ENCODE results near the gene TMEM120A. TPM values are rescaled to one million over a fixed set of nuclear protein-coding genes. Genes with fewer than 3 reads are reported as not detected.
A peak's percentile ranks its signal among the peaks of the same experiment; 100 is the strongest.

Gene TMEM120A
- total and polyA plus RNA-seq, 4 donors = 15.7 to 90.1 (median 57.6) TPM

DNA sequence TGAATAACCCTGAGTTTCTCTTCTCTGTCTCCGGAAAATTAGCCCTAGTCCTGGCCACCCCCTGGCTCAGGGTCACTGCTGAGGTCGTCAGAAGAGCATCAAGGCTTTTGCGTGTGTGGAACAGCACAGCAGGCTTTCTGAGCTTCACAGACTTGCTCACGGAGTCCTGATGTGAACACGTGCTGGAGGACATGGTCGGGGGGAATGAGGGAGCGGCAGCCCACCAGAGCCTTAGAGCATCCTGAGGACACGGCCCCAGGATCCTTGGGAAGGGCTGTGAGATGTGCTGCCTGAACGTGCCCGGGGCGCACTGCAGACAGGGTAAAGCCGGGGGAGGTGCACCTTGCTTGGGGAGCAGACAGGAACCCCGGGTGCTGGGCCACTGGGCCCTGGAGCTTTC lies 28.8 kb downstream of the TMEM120A start:
- DNase-seq (no peak), ATAC-seq (ENCODE audit: insufficient read depth, low FRiP score) (no peak)
- Histone ChIP-seq H3K27ac (ENCODE audit: low read depth in 1 of 2, low read length in 1 of 2) (peak overlapping the region; percentile 67 to 84), H3K27me3 (ENCODE audit: control insufficient read depth in 3 of 3, insufficient read depth in 3 of 3, low read length in 2 of 3) (no peaks in the 10 kb centered on the region), H3K9ac (ENCODE audit: insufficient read depth in 1 of 2, low read length in 2 of 2) (no peak overlapping the region), H3K9me3 (ENCODE audit: control insufficient read depth in 4 of 4, insufficient read depth in 3 of 4, low read length in 3 of 4) (no peaks in the 10 kb centered on the region), H3K36me3 (ENCODE audit: control insufficient read depth in 4 of 4, insufficient read depth in 4 of 4, low read length in 4 of 4) (peaks cover 0 to 19% (median 2%) of the 10 kb centered on the region in 4 donors), H3K4me3 (no peak overlapping the region), H3K4me1 (ENCODE audit: control insufficient read depth in 5 of 5, insufficient read depth in 5 of 5, low read length in 5 of 5) (peaks cover 10 to 28% (median 21%) of the 10 kb centered on the region in 5 donors)
- TF ChIP-seq, protein P1, sequence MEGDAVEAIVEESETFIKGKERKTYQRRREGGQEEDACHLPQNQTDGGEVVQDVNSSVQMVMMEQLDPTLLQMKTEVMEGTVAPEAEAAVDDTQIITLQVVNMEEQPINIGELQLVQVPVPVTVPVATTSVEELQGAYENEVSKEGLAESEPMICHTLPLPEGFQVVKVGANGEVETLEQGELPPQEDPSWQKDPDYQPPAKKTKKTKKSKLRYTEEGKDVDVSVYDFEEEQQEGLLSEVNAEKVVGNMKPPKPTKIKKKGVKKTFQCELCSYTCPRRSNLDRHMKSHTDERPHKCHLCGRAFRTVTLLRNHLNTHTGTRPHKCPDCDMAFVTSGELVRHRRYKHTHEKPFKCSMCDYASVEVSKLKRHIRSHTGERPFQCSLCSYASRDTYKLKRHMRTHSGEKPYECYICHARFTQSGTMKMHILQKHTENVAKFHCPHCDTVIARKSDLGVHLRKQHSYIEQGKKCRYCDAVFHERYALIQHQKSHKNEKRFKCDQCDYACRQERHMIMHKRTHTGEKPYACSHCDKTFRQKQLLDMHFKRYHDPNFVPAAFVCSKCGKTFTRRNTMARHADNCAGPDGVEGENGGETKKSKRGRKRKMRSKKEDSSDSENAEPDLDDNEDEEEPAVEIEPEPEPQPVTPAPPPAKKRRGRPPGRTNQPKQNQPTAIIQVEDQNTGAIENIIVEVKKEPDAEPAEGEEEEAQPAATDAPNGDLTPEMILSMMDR (IDR thresholded peaks at IDR 0.05; ENCODE audit: control extremely low read depth, extremely low read depth) = no peak
- 91 to 93% methylated on average over 13 of the region's 13 CpGs for WGBS, 2 donors

DNA sequence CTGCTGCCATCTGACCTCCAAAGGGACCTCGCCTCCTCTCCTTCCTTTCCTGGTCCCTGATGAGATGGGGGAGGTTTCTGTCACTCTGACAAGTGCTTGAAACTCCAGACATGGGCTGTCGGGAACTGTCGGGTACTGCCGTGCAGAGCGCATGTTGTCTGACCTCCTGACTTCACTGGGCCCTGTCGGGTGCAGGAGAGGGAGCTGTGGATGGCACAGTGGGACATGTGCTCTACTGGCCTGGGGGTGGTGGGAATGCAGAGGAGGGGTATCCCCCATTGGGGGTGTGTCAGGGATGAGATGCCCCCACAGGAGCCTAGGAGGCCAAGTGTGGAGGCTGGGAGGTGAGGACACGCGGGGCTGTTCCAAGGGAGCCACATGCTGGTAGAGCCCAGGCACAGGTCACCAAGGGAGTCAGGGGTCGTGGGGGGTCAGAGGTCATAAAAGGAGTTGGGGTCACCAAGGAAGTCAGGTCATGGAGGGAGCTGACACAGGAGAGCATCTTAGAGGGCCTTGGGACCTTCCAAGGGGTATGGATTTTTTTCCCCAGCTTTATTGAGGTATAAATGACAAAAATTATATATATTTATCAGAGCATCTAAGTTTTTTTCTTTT lies 30.9 kb downstream of the TMEM120A start:
- Histone ChIP-seq H3K4me3 (no peak overlapping the region), H3K9me3 (ENCODE audit: control insufficient read depth in 4 of 4, insufficient read depth in 3 of 4, low read length in 3 of 4) (no peaks in the 10 kb centered on the region), H3K27ac (ENCODE audit: low read depth in 1 of 2, low read length in 1 of 2) (peak overlapping the region; percentile 38 to 77), H3K27me3 (ENCODE audit: control insufficient read depth in 3 of 3, insufficient read depth in 3 of 3, low read length in 2 of 3) (no peaks in the 10 kb centered on the region), H3K36me3 (ENCODE audit: control insufficient read depth in 4 of 4, insufficient read depth in 4 of 4, low read length in 4 of 4) (peaks cover 0 to 18% (median 4%) of the 10 kb centered on the region in 4 donors), H3K9ac (ENCODE audit: insufficient read depth in 1 of 2, low read length in 2 of 2) (peak overlapping the region in 1 of 2 donors; percentile 47), H3K4me1 (ENCODE audit: control insufficient read depth in 5 of 5, insufficient read depth in 5 of 5, low read length in 5 of 5) (peaks cover 7 to 28% (median 15%) of the 10 kb centered on the region in 5 donors)
- 78 to 82% methylated on average over 9 of the region's 9 CpGs for WGBS, 2 donors
- TF ChIP-seq, protein P1 (IDR thresholded peaks at IDR 0.05; ENCODE audit: control extremely low read depth, extremely low read depth) = no peak
- ATAC-seq (ENCODE audit: insufficient read depth, low FRiP score) (no peak), DNase-seq (peak in 1 of 3 donors; percentile 37)

DNA sequence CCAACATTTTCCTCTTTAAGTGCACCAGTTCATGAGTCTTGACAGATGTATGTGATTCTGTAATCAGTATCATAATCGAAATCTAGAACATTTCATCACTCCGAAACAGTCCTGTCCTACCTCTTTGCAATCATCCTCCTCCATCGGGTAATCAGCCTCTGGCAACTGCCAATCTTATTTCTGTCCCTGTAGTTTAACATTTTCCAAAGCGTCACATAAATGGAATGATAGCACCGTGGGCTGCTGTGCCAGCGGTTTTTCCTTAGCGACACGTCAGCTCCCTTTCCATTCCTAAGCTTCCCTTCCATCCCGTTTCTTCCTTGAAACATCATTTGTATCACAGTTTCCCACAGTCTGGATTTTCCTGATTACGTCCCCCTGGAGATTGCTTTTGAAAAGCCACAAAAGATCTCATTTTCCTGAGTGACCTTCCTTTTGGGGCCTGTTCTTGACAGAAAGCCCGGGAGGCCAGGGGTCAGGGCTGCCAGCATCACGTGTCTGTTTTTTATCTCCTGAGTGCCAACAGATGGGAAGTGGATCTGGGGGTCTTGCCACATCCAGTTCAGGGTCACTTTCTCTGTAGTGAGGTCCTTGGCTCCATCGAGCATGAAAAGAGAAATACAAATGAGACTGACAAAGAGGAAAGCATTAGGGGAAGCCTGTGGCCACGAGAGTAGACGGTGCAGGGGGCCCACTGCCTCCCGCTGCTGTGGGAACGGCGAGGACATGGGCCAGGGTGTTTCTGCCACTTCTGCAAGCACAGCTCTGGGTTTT lies 31.6 kb downstream of the TMEM120A start:
- Histone ChIP-seq H3K4me1 (ENCODE audit: control insufficient read depth in 5 of 5, insufficient read depth in 5 of 5, low read length in 5 of 5) (peaks cover 0 to 23% (median 10%) of the 10 kb centered on the region in 5 donors), H3K27ac (ENCODE audit: low read depth in 1 of 2, low read length in 1 of 2) (peak overlapping the region; percentile 38 to 77), H3K4me3 (no peak overlapping the region), H3K9me3 (ENCODE audit: control insufficient read depth in 4 of 4, insufficient read depth in 3 of 4, low read length in 3 of 4) (no peaks in the 10 kb centered on the region), H3K9ac (ENCODE audit: insufficient read depth in 1 of 2, low read length in 2 of 2) (peak overlapping the region in 1 of 2 donors; percentile 71), H3K27me3 (ENCODE audit: control insufficient read depth in 3 of 3, insufficient read depth in 3 of 3, low read length in 2 of 3) (no peaks in the 10 kb centered on the region), H3K36me3 (ENCODE audit: control insufficient read depth in 4 of 4, insufficient read depth in 4 of 4, low read length in 4 of 4) (peaks cover 2 to 18% (median 8%) of the 10 kb centered on the region in 4 donors)
- 54 to 61% methylated on average over 18 of the region's 18 CpGs for WGBS, 2 donors
- ATAC-seq (ENCODE audit: insufficient read depth, low FRiP score) = no peak
- peak; percentile 60 to 72 (median 70) for DNase-seq
- TF ChIP-seq, protein P1 (IDR thresholded peaks at IDR 0.05; ENCODE audit: control extremely low read depth, extremely low read depth) = no peak

Measured in lung (tissue), 12 donors.